HG03442 (cell line): Measurements from ENCODE around the gene PPARD.
"Not testable (repeated sequence)": the region's sequence is repeated elsewhere in the genome, so short reads cannot be mapped to it uniquely, and the experiment has no call there.

Experiments used
- ATAC-seq: cut with Tn5 transposase; IDR thresholded peaks from one replicate; pipeline ENCODE4 v1.9.1; 2021; ENCODE audit warnings: mild to moderate bottlenecking, moderate library complexity; ENCODE audit not compliant: unreplicated experiment

PPARD gene

DNA sequence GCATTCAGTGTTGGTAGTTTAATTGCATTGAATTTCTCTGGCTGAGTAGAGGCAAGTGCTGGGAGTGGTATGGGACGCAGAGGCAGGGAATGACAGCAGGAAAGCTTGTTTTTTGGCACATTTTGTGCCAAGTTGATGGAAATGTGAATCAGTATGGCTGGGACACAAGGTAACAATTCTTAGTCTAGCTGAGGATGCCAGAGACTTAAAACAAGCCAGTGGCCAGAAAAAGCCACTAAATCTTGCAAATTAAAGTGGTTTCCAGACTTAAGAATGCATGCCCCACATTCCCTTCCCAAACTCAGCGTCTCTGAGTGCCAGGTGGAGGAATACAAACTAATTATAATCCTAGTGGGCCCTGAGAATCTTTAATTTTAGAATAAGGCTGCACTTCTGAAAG is 35.9 kb downstream of the PPARD start:
- no peak for ATAC-seq

DNA sequence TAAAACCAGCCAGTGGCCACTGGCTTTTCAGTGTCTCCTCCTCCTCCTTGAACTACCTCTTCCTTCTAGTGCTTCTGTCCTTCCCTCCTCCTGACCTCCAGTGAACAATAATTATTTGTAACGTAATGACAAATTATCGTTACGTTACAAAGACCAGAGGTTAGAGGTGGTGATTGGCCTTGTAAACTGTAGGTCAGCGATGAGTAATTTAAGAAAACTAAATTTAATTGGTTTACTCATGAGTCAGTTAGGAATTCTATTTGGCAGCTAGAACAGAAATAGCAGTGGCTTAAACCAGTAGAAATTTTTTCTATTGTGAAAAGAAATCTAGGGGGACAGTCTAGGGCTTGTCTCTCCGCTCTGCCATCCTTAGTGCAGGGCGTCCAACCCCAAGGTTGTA is 38.8 kb downstream of the PPARD start:
- ATAC-seq, result no peak

DNA sequence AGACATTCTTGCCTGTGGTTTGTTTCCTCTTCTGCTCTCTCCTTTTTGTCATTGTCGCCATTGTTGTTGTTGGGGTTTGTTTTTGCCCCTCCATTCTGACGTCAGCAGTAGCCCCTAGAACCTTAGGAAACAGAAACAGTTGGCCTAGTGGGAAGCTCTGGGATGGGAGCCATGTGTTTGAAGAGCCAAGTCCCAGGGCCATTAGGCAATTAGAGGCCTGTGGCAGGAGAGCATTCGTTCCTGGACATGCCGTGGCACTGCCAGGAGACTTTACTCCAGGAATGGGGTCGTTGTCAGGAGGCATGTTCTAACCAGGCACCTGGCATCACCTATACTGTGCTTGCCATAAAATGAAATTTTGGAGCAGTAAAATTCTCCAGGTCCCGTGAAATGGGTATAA is 39.7 kb downstream of the PPARD start:
- no peak for ATAC-seq

DNA sequence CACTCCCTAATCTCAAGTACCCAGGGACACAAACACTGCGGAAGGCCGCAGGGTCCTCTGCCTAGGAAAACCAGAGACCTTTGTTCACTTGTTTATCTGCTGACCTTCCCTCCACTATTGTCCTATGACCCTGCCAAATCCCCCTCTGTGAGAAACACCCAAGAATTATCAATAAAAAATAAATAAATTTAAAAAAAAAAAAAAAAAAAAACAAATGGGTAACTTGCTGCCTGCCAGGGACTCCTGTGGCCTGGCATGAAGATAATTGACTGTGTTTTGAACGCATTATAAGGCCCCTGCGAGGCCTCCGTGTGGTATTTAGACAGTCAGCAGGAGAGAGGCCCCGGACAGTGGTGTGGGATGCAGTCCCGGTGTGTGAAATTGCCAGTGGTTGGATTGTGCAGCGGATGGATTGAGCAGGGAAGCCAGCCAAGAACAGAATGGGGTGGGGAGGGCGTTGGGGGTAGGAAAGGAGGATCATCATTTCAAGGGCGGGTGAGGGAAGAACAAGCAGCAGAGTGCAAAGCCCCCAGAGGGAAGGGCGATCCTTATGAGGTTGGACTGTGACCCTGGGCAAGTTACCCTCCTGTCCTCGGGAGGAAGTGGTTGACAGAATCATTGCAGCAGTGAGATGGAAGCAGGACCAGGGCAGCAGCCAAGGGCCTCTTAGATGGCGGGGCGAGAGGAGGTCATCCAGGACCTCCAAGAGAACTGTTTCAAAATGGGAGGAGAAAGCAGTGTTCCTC is 43.3 kb downstream of the PPARD start:
- no peak for ATAC-seq

DNA sequence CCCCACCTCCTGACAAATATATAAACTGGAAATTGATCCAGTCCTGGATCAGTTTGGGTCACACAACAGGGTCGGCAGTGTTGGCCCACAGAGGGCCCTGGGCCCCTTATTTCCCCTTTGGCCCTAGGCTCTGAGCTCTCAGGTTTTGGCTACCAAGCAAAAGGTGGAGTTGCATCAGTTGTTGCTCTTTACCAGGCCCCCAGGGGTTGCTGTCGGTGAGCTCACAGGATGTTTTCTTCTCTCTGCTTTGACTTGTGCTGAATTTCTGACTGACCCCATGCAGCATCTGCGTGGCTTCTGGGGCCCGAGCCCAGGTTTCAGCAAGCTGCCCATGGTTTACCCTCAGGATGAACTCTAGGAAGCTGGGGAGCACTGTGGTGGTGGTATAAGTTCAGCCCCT is 44.6 kb downstream of the PPARD start:
- ATAC-seq, result no peak

DNA sequence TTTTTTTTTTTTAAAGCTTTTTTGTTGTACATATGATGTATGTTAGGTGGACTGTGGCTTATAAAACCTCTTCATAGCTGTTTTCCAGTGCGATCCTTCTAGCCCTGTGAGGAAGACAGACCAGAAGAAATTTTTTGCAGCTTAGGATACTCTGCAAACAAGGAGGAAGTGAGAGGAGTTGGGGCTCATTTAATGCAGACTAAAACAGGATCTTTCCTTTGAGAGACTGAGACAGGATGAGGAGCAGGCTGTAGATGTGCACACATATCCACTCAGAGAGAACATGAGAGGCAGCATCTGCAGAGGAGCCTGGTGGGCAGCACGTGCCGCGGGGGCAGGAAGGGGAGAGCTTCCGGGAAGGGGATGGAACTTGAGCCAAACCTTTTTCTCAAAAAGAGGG is 45.7 kb downstream of the PPARD start:
- ATAC-seq, result no peak

DNA sequence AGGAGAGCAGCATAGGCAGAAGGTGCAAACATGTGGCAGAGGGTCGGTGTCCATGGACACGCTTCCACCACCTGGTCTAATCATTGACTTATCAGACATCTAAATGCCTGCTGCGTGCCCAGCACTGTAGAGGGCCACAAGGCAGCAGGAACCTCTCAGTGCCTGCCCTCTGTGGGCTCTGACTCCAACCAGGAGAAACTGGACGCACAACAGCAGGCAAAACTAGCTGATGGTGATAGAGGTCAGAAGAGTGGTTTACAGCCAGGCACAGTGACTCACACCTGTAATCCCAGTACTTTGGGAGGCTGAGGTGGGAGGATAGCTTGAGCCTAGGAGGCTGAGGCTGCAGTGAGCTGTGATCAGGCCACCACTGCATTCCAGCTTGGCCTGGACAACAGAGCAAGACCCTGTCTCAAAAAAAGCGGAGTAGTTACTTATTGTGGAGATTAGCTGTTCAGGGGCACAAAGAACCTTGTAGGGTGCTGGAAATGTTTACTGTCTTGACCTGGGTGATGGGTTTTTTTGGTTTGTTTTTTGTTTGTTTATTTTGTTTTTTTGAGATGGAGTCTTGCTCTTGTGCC is 46.5 kb downstream of the PPARD start:
- ATAC-seq, result no peak

DNA sequence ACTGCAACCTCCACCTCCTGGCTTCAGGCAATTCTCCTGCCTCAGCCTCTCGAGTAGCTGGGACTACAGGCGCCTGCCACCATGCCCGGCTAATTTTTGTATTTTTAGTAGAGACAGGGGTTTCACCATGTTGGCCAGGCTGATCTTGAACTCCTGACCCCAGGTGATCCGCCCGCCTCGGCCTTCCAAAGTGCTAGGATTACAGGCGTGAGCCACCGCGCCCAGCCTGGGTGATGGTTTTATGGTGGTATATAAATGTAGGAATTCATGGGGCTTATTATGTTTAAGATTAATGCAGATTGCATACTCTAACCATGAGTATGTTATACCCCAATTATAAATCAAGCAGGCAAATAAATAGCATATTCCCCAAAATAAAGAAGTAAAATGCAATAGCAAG is 47.0 kb downstream of the PPARD start:
- ATAC-seq, result not testable (repeated sequence)

DNA sequence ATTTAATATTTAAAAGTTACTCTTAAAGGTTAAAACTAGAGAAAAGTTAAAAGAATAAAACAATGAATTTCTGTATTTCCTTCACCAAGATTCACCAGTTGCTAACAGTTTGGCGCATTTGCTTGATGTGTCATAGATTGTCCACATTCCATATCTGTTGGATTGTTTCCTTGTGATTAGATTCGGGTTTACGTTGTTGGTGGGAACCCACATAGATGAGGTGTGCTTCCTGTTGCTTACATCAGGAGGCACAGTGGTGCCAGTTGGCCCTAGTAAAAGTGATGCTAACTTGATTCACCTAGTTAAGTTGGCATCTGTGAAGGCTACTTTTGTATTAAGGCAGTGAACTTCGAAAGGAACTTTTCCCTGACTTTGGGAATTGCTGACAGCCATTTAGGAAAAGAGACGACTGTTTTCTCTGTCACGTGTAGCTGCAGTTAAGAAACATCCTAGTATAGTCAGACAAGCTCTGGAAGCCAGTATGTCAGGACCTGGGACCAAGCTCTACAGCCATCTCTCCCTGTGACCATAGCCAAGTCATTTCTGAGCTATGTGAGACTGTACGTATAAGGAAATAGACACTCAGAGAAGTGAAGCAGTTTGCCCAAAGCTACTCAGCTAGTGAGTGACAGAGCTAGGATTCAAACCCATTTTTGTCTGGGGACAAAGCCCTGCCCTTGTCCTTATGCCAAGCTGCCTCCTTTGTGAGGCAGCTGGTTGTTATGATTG is 49.0 kb downstream of the PPARD start:
- no peak for ATAC-seq

DNA sequence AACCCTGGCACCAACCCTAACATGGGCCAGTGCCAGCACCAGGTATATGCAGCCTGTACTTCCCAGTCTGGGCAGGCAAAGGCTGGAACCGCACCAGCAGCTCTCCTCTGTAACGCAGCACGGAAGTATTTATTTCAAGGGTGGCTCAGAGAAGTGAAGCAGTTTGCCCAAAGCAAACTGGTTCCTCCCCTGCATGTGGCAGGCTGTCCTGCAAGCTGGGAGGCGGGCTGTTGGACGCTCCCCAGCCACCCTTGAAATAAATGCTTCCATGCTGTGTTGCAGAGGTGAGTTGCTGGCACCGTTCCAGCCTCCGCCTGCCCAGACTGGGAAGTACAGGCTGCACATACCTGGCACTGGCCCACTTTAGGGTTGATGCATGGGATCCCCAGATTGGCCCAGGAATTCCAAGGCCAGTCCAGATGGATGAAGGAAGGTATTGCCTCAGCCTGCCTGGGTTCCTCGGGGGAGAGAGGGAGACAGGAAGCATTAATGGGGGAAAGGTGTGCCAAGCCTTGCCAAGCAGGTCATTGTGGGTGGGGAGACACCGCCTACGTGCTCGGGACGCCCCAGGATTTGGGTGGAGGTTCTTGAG is 49.8 kb downstream of the PPARD start:
- ATAC-seq, result no peak

DNA sequence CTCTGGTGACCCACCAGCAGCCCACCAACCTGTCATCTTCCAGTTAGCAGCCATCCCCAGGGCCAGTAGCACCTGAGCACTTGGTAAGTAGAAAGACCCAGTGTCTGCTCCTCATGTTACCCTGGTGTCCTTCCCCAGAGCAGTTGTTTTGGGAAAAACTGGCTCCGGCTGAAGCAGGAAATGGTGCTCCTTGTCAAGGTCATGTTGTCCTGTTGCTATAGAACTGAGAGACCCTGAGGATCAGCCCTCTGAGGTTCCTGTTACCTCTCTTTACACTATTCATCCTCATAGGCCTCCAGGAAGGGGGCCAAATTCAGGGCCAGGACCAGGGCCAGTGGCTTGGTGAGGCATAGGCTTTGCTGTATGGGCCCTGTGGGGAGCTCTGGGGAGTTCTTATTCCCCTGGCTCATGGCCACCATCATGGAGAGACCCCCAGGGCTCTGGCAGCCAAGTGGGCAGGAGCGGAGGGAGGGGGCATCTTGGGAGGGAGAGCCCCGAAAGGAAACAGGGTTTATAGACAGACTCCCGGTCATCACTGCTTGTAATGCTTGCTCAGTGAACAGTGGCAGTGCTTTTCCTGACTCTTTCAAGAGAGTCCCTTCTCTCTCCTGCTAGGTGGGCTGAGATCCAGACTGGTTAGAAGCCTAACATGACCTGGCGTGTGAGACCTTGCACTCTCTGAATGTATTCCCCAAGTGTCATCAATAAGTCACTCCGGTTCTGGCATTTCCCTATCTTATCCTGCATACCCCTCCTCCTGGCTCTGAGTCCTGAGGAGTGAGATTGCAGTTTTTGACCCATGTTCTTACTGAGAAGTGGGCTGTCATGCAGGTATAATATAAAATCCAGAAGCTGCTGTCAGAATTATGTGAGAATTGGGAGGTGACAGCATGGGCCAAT is 50.7 kb downstream of the PPARD start:
- no peak for ATAC-seq

DNA sequence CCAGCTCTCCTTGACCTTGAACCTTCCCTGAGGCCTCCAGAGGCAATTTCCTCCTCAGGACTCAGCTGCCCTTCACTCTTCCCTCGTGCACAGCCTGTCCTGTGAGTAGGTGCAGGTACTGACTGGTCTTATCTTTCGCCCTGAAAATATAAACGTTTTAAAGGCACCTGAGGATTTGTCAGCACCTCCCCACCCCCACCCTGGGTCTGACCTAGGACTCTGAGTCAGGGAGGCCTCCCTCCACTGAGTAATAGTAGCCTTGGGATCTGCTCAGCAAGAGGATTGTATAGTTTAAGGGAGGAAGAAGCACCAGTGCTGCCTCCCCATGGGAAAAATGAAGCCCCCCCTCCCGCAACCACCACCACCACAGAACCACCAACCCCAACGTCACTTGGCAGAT is 54.6 kb downstream of the PPARD start:
- no peak for ATAC-seq

DNA sequence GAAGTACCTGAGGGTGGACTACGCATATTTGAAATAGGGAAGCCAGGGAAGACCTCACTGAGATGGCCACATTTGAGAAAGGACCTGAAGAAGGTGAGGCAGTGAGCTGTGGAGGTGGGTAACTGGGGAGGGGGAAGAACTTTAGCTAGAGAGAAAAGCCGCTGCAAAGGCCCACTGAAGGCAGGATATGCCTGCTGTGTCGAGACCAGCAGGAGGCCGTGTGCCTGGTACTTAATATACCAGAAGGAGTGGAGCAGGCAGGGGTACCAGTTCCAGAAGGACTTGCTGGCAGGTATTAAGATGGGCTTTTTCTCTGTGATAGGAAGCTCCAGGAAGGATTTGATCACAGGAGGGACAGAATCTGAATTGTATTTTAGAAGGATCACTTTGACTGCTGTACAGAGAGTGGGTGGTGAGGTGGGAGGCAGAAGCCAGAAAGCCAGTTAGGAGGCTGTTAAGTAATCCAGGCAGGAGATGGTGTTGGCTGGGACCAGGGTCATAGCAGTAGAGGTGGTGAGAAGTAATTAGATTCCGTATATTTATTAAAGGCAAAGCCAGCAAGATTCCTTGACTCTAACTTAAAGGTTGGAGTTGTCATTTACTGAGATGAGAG is 55.6 kb downstream of the PPARD start:
- no peak for ATAC-seq

DNA sequence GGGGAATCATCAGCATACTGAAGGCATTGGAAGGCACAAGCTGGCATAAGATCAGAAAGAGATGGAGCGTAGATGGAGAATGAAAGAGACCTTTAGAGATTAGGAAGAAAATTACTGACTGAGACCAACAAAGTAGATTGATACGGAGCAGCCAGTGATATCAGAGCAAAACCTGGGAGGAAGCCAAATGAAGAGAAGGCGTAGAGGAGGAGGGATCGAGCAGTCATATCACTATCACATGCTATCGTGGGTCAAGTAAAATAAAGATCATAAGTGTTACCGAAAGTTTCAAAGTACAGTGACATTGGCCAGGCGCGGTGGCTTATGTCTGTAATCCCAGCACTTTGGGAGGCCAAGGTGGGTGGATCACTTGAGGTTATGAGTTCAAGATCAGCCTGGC is 56.2 kb downstream of the PPARD start:
- no peak for ATAC-seq

DNA sequence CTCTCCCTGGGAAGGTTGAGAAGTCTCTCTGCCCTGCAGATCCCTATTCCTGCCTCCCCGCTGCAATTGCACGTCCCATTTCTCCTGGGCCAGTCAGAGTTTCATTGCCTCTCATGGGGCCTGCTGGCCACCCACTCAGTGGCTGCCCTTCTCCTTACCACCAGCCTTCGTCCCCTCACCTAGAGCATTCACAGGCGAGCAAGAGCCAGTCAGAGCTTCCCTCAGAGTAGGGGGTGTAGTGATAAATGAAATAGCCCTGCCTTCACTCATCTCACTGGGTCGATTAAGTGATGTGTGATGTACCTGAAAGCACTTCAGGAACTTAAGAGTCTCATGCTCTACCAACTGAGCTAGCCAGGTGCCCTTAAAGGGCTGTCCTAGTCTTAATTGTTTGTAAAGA is 57.8 kb downstream of the PPARD start:
- no peak for ATAC-seq

DNA sequence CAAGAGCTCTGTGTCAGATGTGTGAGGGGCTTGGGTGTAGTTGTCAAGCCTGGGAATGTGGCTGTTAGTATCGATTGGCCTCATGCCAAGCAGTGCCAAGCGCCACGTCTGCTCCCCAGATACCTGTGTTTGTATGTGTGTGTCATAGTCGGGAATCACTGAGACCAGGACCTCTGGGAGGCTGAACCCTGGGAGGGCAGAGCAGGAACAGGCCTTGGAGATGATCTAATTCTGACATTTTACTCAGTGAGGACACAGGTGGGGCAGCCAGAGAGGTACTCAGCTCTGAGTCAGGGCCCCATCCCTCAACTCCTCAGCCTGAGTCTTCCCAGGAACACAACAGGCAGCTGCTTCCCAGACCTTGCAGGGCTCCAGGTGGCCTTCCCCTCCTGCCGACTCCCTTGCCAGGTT is 58.5 kb downstream of the PPARD start:
- no peak for ATAC-seq

DNA sequence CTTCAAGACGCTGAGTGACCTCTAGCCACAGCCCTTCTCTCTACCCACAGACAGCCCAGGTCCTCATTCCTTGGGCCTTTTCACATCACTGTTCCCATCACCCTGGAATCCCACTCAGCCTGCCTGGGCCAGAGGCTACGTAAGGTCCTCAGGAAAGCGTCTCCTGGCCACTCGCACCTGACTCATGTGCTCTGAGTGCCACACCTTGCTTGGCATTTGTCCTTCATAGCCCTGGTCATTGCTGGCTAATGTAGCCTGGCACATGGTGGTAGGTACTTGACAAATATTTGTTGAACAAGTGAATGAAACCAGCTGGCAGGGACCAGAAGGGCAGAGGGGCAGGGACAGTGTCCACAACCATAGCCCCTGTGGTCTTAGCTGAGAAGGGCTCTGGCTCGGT is 59.2 kb downstream of the PPARD start:
- ATAC-seq, result no peak

DNA sequence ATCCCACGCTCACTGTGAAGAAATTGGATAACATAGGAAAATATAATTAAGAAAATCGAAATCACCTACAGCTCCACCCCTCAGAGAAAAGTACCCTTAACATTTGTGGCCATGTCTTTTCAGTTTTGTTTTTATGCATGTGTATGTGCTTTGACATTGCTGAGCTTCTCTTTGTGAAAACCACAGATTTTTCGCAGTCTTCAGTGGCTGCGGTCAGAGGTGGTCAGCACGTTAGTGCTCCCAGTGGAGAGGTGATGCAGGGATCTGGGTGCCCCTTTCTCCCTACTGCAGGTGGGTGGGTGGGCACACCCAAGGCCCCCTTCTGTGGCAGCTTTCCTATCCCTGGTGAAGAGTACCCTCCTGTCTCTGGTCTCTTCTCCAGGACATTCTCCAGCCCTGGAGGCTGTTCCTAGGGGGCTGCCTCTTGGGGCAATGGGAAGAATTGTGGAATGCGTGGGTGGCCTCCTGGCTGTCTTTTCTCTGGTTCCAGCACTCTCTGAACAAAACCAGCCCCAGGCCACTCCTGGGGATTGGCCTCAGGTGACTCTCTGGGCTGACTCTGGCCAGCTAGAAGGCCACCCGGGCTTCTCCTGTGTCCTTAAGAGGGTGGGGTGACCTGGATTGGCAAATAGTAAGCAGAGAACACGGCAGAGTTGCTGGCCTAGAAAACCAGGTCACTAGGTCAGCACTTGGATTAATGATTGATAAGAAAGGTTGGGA is 59.9 kb downstream of the PPARD start:
- no peak for ATAC-seq

DNA sequence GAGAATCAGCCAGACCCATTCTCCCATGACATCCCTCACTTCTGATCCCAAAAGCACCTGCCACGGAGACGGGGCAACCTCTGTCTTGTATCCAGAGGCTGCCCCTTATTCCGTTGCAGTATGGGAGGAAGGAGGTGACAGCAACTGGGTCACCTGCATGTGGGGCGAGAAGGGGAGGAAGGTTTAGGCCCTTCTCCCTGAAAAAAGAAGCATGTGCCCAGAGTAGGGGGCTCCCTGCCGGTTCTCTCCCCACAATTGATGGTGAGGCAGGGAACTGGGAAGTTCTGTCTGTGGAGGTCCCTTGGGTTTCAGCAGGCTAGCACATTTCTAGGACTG is 60.5 kb downstream of the PPARD start:
- no peak for ATAC-seq
